IPS-NIHi11 (cell line): ENCODE results near the gene HES4.

Source experiments
- DNase-seq: peaks from one replicate; pipeline ENCODE4 v3.0.0; 2012; ENCODE audit warnings: mixed read lengths, low spot score

Gene HES4

DNA sequence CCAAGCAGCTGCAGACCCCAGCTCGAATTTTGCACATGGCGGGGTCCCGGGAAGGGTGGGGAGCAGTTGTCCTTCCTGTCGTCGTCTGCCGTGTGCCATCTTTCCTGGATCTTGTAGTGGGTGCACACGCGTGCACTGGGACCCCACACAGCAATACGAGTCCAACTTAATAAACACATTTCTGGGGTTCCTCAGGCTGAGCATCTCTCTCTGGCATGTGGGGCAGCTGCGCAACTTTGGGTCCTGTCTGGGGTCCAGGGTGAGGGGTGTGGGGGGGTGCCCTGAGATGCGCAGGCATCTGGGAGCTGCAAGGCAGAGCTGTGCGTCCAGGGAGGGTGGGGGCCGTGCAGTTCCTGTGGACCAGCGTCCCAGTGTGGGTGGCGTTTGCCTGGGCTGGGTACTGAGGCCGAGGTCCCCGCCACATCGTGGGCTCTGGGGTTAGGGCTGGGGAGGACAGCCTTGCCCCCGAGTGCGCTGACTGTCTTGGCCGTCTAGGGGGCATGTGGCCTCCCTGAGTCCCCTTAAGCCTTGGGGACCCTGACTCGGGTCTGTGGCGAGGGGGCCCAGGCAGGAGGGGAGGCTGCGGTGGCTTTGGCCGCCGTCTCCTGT is 34.3 kb downstream of the HES4 start:
- DNase-seq = no peak

DNA sequence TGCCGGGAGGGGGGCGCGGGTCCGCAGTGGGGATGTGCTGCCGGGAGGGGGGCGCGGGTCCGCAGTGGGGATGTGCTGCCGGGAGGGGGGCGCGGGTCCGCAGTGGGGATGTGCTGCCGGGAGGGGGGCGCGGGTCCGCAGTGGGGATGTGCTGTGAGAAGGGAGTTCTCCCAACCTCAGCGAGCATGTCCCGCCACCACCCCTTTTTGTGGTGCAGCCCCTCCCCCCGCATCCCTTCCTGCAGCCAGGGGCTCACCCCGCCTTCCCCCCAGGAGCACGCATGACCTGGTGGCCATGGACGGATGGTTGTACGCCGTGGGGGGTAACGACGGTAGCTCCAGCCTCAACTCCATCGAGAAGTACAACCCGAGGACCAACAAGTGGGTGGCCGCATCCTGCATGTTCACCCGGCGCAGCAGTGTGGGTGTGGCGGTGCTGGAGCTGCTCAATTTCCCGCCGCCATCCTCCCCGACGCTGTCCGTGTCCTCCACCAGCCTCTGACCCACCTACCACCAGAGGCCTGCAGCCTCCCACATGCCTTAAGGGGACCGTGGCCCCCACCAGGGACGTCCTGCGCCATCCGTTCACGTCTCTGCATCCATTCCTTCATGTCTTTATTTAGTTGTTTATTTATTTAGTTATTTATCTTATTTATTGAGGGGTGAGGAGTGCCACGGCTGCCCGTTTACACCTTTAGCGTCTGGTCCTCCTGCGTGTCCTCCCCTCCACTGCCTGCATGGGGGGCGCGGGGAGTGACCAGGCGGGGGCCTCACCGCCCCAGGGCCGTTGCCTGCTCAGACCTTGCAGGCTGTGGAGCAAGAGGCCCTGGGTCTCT is 35.0 kb downstream of the HES4 start:
- no peak for DNase-seq

DNA sequence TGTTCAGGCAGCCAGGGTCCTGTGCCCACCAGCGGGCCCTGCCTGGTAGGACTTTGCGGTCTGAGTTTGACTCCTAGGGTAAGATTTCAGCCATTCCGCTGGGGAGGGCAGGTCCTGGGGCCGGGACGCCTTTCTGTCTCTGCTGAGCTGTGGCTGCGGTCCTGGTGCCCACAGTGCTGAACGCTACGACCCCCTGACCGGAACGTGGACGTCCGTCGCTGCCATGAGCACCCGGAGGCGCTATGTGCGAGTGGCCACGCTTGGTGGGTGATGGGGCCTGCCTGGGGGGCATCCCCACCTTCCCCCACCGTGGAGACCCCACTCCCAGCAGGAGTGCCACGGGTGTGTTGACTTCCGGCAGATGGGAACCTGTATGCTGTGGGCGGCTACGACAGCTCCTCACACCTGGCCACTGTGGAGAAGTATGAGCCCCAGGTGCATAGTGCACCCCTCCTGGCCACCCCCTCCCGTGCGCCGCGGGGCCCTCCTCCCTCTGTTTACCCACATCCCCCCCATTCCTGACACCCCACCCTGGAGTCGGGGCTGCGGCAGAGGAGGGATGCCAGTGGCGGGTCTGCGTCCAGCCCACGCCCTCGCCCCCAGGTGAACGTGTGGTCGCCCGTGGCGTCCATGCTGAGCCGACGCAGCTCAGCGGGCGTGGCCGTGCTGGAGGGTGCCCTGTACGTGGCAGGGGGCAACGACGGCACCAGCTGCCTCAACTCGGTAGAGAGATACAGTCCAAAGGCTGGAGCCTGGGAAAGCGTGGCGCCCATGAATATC is 36.0 kb downstream of the HES4 start:
- no peak for DNase-seq

DNA sequence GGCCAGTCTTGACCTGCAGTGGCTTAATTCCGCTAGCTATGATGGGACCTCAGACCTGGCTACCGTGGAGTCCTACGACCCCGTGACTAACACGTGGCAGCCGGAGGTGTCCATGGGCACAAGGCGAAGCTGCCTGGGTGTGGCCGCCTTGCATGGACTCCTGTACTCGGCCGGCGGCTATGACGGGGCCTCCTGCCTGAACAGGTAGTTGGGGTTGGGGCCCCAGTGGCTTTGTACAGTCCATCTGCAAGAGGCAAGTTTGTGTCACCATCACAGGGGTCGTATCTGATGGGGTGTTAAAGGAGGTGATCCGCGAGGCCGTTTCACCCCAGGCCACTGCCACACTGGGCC is 36.6 kb downstream of the HES4 start:
- no peak for DNase-seq

DNA sequence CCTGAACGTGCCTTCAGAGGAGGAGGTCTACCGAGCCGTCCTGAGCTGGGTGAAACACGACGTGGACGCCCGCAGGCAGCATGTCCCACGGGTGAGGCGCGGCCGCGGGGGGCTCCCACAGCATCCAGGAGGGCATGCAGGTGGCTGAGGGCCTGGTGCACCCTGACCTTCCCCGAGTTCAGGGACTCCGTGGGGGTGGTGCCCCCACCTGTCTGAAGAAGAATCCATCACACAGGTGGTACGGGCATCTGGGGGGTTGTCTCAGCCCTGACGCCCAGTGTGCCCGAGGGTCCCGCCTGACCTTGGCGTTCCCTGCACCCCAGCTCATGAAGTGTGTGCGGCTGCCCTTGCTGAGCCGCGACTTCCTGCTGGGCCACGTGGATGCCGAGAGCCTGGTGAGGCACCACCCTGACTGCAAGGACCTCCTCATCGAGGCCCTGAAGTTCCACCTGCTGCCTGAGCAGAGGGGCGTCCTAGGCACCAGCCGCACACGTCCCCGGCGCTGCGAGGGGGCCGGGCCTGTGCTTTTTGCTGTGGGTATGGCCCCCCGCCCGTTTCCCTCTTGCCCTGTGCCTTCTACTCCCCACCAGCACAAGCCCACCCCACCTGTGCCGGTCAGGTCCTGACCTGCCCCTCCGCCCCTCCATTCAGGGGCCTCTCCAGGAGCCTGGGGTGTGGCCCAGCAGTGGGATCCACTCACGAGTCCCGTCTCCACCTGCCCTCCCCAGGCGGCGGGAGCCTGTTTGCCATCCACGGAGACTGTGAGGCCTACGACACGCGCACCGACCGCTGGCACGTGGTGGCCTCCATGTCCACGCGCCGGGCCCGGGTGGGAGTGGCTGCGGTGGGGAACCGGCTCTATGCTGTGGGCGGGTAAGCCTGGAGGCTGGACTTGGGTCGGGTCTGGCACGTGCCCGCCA is 37.3 kb downstream of the HES4 start:
- DNase-seq = no peak

DNA sequence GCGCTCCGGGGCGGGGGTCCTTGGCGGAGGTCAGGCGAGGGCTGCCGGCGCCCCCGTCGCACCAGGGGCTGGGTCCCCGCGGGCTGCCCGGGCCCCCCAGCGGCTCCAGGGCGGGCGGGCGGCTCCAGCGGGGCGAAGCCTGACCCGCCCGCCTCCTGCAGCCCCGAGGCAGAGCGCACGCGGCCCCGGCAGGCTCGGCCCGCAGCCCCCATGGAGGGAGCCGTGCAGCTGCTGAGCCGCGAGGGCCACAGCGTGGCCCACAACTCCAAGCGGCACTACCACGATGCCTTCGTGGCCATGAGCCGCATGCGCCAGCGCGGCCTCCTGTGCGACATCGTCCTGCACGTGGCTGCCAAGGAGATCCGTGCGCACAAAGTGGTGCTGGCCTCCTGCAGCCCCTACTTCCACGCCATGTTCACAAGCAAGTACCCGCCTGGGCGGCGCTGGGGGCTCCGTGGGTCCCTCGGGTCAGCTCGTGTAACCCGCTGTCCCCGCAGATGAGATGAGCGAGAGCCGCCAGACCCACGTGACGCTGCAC is 38.7 kb downstream of the HES4 start:
- peak; percentile 72 for DNase-seq

DNA sequence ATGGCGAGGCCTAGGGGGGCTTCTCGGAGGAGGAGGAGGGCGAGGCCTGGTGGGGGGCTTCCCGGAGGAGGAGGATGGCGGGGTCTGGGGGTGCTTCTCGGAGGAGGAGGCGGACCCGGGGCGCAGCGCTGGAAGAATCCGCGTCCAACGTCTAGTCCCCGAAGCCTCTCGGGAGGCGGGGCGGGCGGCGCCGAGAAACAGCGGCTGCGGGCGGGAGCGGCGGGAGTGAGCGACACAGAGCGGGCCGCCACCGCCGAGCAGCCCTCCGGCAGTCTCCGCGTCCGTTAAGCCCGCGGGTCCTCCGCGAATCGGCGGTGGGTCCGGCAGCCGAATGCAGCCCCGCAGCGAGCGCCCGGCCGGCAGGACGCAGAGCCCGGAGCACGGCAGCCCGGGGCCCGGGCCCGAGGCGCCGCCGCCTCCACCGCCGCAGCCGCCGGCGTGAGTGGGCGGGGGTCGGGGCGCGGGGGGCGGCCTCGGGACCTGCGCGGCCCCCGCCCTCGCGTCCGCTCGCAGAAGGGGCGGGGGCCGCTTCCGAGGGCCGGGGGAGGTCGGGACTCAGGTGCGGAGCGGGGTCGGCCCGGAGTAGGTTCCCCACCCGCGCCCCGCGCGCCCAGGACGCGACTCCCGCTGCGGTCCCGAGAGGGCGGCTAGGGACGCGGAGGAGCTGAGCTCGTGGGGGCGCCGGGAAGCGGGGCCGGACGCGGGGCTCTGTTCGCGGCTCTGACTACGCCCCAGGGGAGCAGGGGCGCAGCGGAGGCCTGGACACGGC is 39.4 kb downstream of the HES4 start, which contains the start of gene KLHL17:
Gene KLHL17 (plus strand): TSS at position 222 of the 769 bp plus-strand sequence. CDS start 110 bp downstream, at position 332.
- DNase-seq = peak; percentile 94

DNA sequence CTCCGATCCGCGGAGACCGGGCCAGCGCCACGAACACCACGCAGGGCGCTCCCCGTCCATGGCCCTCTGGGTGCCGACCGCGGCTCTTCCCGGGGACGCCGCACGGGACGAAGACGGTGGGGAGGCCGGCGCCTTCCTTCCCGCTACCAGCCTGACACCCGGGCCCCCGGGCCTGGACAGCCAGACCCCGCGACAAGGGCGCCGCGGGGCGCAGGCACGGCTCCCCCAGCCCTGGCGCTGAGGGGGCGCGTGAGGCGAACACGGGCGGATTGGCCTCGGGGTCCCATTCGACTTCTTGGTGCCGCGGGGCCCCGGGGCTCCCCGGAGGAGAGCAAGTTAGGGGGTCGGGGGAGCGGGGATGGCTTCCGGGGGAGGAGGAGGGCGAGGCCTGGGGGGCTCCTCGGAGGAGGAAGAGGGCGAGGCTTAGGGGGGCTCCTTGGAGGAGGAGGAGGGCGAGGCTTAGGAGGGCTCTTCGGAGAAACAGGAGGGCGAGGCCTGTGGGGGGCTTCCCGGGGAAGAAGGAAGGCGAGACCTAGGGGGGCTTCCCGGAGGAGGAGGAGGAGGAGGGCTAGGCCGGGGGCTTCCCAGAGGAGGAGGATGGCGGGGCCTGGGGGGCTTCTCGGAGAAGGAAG is 40.0 kb downstream of the HES4 start:
- DNase-seq = no peak

DNA sequence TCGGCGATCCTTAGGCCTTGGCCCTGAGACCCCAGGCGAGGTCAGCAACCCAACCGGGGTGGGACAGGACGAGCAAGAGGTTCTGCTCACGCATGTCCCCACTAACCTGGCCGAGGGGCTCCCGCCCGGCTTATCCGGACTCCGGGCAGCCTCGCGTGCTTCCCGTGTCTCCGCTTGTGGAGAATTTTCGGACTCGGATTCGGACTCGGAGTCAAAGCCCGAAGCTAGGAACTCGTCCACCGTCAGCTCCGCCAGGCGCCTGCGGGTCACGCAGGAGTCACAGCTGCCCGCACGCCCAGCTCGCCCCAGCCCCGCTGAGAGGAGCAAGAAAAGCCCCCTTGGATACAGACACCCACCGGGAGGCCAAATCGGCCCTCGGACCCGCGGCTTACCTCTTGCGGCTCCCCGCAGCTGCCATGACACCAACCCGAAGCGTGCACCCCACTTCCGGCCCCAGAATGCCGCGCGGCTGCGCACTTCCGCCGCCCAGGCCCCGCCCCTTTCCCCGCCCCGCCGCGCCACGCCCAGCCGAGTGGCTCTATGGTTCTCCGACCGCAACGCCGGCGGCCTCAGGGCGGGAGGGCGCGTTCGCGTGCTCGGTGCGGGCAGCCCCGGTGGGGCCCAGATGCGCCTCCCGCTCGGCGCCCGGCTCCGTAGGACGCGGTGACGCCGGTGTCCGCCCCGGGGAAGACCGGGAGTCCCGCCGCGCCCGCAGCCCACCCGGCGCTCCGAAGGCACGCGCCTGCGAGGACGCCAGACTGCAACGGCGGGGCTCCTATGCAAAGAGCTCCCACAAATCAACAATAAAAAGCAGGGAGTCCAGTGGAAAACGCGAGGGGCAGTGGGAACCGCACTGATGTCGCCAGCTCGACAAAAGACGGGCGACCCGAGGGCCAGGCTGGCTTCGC is 40.8 kb downstream of the HES4 start, which contains the start of gene NOC2L:
Gene NOC2L (minus strand): TSS at position 434 of the 908 bp plus-strand sequence. CDS start 16 bp downstream, at position 418.
- peak; percentile 96 for DNase-seq

DNA sequence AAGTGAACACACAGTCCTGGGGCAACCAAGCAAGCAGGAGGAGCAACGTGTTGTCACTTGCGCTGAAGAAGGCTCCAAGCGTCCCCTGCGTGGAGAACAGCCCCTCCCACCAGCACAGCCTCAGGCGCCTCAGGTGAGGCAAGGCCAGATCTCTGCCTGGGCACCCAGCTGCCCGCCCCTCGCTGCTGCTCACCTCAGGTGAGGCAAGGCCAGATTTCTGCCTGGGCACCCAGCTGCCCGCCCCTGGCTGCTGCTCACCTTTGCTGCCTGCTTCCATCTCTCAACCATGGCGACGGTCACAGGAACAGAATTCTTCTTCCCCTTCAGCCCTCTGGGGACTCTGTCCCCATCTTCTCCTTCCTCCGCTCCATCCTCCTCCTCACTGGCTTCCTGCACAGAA is 43.3 kb downstream of the HES4 start:
- DNase-seq = no peak

DNA sequence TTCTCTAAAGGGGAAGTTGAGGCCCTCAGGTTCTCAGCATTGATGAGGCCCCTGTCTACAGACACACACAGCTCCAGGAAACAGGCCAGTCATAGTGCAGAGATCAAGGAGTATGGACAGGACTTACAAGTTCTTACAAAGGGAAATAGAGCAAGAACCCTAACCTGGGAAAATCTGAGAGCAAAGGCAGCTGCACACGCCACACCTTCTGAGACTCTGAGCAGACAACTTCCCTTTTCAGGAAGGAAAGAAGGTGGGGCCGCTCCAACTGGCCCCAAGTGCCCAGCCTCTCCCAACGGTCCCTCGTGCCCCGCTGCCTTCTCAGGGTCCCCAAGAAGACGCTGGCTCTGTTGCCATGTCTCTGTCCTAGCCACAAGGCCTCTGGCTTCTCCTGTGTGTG is 44.4 kb downstream of the HES4 start:
- no peak for DNase-seq

DNA sequence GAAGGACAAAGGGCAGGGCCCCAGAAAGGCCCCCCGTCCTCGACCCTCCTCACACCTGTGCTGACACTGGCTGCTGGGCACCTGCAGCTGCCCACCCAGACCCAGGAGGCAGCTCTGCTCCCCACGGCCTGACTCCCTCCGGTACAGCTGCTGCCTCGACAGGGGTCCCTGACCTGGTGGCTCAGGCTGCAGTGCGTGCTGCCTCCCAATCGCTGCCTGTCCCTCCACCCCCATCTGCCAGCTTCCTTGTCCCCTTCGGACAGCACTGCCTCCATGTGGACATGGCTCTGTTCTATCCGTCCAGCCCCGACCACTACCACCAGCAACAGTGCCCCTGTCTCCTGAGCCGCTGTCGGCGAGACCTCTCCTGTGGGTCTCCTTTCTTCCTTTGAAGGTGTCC is 45.0 kb downstream of the HES4 start:
- no peak for DNase-seq

DNA sequence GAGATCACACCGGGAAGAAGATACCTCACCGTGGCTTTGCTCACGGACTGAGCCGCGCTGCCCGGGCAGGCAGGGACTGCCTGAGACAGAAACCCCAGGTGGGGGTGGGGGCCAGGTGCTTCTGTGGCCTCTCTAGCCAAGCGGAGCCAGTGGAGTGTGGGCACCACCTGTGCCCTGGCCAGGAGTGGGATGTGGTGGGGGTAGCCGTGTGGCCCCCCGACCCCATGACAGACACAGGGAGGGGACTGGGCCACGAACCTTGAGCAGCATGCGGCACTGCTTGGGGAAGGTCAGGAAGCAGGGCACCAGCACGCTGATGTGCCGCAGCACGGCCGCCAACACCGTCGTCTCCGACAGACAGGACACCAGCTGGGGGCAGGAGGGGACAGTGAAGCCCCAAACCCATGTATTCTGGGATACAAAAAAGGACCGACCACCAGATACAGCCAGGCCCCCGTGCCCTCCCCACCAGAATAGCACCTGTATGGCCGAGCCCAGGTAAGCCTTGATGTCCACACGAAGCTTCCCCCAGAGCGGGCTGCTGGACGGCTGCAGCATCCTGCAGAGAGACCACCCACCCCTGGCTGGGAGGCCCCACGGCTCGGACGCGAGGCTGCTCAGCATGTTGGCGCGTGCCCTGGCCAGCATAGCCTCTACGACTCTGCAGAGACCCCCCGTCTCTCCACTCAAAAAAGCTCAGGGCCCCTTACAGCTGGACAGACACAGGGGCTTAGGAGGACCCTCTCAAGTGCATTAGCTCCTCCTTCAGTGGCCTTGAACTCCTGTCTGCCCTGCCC is 46.2 kb downstream of the HES4 start:
- no peak for DNase-seq

DNA sequence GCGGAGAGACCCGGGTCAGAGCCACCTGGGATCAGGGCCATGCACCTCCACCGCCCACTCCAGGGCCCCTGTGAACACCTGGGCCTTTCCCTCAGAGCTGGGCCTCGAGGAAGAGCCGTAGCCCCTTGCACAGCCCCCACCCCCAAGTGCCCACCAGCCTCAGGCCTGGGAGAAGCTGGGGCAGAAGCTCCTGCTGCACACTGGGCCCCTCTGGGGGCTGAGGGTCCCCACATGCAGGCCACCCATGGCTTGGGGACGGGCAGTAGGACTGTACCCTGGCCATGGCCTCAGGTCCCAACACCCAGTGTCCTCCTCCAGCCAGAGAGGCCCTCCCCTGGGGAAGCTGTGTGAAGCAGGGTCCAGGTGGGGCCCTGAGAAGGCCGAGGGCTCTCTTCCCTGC is 47.3 kb downstream of the HES4 start:
- no peak for DNase-seq

DNA sequence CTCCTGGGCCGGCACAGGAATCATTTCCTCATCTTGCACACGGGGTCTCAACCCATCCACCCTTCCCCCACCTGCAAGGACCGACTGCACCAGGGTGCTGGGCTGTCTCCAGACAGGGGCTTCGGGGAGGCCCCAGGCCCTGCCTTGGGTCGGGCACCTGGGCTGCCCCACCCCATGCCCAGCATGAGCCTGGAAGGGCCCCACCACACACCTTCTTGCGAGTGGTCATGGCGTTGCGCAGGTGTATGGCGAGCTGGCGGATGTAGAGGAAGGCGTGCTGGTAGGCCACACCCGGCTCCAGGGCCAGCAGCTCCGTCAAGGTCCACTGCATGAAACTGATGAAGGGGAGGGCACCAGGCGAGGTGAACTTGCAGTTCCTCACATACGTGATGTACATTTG is 47.7 kb downstream of the HES4 start:
- DNase-seq = no peak

DNA sequence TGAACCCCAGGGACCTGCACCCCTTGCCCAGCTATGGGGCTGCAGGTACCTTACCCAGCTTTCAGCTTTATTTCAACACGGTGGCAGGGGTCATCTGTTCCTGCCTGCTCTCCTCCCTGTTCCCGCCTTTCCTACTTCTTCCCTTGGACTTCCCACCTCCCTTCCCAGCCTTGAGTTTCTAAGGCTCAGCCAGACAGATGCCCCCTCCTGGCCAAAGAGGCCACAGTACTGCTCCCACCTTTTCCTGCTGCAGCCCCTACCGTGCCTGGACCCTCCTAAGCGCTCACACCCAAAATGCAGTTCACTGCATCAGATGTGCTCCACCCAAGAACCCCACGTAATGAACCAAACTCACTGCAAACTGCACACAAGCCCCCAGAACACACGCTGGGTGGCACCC is 48.5 kb downstream of the HES4 start:
- peak; percentile 68 for DNase-seq

DNA sequence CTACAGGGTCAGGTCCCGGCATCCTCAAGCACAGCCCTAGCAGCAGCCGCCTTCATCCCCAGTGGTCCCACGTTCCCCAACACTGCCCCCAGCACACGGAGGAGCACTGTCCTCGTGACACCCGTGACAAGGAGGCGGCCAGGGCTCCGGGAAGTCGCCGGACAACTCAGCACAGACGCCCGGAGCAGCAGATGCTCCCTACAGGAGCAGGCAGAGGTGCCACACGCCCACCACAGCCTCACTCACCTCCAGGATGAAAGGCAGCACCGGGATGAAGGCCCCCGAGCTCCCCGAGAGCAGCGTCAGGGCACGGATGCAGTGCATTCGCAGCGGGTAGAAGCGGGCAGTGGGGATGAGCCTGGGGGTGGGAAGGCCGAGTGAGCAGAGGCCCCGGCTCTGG is 49.0 kb downstream of the HES4 start:
- DNase-seq = no peak

DNA sequence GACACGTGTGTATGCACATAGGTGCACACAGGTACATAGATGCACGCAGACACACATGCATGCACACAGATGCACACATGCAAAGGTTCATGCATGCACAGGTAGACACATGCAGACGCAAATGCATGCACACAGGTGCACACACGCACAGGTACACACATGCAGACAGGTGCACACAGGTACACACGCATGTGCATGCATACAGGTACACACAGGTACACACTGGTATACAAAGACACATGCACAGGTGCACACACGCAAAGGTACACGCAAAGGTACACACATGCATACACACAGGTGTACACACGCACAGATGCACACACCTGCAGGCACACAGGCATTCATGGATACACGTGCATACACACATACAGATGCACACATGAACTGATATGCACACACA is 49.6 kb downstream of the HES4 start:
- no peak for DNase-seq
